ENCODE data around the gene KRTAP10-12. TPM values are rescaled to one million over a fixed set of nuclear protein-coding genes. Genes with fewer than 3 reads are reported as not detected.
"Not testable (repeated sequence)": the region's sequence is repeated elsewhere in the genome, so short reads cannot be mapped to it uniquely, and the experiment has no call there.

Gene KRTAP10-12
- total RNA-seq, 1 experiment from 2014 or later: not detected

DNA sequence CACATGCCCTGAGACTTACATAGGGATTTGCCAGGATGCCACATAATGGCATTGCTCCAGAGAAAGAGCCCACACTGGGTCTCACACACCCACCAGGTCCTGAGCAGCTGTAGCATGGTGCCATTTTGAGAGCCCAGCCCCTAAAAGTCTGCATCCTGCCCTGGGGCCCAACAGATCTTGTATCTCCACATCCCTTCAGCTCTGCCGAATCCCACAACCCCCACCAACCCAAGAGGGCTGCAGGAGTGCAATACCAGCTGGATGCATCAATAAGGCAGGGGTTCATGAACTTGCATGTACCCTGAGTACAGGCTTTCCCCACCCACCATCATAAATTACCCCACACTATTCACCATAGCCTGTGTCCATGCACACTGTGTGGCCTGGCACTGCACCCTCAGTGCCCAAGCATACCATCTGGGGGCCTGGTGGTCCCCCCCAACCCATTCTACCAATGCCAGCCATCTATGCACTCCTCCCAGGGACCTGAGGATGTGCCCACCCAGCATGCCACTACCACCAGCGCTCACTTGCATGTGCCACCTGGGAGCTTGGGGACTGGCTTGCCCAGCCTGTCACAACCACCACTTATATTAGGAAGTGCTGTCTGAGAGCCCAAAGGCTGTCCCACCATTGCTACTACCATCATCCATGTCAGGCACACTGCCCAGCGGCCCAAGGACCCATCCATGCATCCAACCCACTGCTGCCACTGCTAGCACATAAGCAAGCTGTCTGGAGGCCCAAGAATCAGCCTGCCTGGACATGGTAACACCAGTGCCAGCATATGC, 26.1 kb upstream of the KRTAP10-12 start:
- no peak for DNase-seq (ENCODE audit: low read depth)

DNA sequence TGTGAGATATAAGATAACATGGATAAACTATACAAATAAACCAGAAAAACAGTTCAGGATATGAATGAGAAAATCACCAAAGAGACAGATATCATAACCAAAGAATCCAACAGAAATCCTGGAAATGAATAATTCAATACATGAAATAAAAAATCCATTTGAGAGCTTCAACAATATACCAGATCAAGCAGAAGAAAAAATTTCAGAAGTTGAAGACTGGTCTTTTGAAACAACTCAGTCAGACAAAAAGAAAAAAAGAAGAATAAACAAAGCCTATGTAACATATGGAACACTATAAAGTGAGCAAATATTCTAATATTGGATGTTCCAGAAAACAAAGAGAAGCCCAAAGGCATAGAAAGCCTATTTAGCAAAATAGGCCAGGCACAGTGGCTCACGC, 25.1 kb upstream of the KRTAP10-12 start:
- no peak for DNase-seq (ENCODE audit: low read depth)

DNA sequence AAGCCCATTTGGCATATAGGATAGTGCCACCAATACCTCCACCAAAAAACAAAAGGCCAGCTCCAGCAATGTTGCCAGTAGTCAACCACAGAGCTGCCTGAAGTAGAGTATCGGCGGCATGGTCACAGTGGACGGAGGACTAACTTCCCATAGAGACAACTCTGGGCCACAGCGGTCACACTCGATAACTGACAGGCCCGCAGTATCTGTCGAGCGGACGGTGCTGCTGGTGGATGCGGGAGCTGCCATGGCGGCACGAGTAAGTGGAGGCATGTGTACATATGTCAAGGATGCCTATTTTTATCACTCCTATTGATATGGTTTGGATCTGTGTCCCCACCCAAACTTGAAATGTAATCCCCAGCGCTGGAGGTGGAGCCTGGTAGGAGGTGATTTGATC, 19.1 kb upstream of the KRTAP10-12 start:
- DNase-seq (ENCODE audit: low read depth): no peak

DNA sequence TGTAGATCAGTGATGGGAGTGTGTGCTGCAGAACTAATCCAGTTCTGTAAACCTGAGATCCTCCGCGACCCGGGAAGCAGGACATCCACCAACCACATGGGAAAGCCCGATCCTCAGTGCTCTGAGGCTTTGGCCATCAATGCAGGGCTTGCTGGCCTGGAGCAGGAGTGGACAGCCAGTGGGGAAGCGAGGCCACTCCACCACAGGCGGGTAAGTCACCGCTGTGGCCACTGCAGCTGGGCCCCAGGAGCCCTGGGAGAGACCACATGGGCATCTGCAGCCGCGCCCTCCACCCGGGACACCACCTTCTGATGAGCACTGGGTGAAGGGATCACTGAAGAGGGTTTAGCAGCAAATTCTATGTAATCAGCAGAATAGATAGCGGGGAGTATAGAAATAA, 15.8 kb upstream of the KRTAP10-12 start:
- no peak for DNase-seq (ENCODE audit: low read depth)

DNA sequence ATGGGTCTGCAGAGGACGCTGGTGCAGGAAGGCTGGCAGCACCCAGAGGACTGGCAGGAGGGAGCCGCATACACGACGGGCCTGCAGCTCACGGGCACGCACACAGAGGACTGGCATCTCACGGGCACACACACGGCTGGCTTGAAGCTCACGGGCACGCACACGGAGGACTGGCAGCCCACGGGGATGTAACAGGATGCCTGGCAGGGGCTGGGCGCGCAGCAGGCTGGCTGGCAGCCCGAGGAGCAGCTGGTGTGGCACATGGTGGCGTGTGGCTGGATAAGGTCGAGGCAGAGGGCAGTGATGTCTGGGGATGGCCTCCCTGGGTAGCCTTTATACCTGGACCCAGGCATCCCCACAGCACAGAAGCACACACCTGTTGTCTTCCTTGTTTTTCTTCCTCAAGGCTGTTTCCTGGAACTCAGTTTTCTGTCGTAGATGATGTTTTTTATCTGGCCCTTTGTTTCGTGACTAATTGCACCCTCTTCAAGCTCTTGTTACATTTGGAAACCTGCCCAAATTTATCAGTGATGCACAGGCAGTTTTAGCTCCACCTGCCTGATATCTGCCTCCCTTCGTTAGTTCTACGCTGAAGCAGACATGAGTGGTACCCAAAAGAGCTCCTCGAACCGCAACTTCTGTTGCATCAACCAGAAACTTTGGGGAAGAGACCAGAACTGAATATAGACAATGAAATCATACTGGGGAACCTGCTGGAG, 15.0 kb upstream of the KRTAP10-12 start, which contains the start of gene KRTAP12-1:
Gene KRTAP12-1, minus strand, starts transcription at position 303 of the 719 bp plus-strand sequence. Its CDS starts 40 bp downstream, at position 263.
- no peak for DNase-seq (ENCODE audit: low read depth)

DNA sequence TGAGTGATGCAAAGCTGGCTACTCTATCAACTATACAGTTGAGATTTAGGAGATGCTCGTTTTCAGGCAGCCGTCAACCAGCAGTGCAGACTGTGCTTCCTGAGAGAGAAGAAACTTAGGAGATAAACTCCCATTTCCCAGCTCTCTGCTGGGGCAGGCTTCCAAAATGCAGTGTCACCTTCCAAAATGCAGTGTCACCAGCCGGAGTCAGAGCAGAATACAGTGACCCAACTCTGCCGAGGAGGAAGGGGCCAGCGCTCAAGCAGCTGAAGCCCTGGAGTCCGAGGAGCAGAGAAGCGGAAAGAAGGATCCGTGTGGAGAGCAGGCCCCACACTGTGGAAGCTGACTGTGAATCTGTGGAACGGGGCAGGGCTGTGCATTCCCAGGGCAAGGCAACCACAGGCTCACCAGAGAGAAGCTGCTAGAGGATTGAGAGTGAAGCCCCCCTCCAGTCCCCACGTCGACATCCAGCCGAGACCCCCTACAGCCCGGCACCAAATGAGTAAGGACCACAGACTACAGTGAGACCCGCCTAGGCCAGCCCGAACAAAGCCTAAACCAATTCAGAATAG, 14.3 kb upstream of the KRTAP10-12 start:
- no peak for DNase-seq (ENCODE audit: low read depth)

DNA sequence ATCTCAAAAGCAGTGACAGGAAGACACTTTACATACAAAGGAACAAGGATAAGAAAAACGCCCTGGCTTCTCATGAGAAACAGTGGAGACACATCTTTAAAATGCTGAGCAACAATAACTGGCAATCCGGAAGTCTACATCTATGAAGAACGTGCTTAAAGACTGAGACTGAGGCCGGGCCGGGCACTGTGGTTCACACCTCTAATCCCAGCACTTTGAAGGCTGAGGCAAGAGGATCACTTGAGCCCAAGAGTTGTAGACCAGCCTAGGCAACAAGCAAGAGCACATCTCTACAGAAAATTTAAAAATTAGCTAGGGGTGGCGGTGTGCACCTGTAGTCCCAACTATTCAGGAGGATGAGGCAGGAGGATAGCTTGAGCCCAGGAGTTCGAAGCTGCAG, 12.9 kb upstream of the KRTAP10-12 start:
- DNase-seq (ENCODE audit: low read depth): no peak

DNA sequence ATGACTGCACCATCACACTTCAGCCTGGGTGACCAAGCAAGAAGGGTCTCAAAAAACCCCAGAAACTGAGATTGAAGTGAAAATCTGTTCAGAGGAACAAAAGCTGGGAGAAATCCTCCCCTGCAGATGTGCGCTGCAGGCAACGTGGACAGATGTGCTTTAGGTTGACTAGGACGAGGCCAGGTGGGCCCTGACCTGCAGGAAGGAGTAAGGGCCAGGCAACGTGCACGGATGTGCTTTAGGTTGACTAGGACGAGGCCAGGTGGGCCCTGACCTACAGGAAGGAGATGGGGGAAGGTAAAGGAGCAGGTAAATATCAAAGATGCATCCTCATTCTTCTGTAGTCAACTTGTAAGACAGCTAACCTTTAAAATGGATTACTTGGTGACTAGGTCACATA, 12.5 kb upstream of the KRTAP10-12 start:
- no peak for DNase-seq (ENCODE audit: low read depth)

DNA sequence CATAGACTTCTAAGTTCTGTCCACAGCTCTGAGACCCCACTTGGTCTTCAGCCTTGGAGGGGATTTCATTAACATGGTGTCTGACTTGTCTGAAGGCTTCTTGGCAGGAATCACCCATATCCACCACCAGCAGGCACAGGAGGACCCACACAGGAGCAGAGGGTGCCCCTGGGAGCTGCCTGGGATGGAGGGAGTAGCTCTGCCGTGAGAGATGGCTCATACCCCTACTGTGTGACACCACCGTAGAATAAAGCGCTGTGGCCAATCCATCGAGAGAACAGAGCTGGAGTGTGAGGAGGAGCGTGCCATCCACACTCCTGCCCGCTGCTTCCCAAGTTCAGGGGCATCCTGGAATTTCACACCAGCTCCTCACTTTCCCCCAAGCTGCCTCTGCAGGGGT, 11.9 kb upstream of the KRTAP10-12 start:
- not testable (repeated sequence) for DNase-seq (ENCODE audit: low read depth)

DNA sequence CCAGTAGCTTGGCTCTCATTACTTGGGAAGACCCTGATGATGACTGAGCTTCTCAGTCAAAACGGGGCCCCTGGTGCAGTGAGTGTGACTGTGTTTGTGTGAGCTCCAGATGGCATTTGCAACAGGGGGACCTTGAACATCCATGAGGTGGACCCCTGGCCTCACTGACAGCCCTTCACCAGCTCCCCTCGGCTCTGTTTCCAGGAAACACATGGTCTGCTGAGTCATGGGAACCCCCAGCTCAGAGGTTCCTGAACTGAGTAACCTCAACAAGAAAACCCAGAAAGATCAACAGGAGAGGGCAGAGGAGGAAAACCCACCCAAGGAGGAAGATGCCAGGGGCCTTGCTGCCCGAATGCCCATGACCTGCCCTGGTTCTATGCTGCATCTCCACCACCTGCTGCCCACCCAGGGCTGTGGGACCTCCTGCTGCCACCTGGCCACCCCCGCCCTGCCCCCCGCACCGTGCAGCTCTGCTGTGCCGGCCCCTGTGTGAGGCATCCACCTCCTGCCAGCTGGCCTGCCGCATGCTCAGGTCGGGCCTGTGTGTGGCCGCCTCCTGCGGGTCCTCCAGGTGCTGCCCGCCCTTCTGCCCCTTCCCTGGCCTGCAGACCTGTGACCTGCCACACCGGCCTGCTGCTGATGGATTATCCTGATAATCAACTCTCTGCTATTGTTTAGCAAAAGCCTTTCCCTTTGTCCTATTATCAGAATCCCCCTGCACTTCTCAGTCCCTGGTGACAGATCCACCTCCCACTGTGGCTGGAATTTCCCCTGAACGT, 10.8 kb upstream of the KRTAP10-12 start:
- DNase-seq (ENCODE audit: low read depth): no peak

DNA sequence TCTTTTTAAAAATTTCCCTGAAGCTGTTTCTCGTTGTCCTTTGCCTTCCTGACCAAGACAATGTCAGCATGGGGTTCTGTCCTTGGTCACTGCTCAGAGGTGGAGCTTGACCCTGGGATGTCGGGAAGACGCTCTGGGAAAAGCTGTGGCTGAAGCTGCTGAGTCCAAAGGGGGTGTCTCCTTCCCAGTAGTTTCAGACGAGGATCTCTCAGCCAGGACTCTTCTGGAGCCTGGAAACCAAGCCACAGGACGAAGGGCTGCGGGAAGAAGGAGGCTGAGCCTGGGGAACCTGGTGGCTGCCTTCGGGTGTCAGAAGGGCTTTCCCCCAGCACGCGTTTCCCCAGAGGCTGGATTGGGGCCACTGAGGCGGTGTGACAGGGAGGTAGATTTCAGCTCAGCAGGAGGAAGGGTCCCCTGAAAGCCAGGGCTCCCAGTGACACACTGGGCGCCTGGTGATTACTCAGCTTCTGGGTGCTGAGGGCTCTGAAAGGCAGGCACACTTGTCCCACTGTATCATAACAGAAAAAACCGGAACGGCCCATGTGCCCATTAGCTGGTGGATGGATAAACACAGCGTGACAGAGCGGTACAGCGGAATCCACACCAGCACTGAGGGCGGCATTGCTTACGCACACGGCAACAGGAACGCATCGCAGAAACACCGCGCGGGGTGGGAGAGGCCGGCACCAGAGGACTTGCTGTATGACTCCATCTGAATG, 10.0 kb upstream of the KRTAP10-12 start:
- no peak for DNase-seq (ENCODE audit: low read depth)

DNA sequence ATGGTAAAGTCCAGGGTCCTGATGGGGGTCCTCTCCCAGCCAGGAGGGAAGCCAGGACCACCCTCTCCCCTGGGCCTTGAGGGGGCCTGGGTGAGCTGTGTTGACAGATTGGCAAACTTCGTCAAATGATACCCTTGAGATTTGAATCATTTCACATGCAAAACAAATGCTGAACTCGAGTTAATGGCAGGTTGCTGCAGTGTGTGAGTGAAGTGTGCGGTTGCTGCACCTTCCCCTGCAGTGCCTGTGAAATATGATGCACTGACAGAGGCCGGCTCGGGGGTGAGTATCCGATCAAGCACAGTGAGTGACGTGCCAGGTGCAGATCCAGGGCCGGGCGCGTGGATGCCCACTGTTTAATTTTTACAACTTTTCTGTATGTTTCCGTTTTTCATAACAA, 9.3 kb upstream of the KRTAP10-12 start:
- peak; percentile 9 for DNase-seq (ENCODE audit: low read depth)

DNA sequence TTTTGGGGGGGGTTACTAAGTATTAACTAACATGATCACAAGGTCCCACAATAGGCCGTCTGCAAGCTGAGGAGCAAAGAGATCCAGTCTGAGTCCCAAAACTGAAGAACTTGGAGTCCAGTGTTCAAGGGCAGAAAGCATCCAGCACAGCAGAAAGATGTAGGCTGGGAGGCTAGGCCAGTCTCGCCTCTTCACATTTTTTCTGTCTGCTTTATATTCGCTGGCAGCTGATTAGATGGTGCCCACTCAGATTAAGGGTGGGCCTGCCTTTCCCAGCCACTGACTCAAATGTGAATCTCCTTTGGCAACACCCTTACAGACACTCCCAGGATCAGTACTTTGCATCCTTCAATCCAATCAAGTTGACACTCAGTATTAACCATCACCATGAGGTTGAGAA, 7.2 kb upstream of the KRTAP10-12 start:
- not testable (repeated sequence) for DNase-seq (ENCODE audit: low read depth)

DNA sequence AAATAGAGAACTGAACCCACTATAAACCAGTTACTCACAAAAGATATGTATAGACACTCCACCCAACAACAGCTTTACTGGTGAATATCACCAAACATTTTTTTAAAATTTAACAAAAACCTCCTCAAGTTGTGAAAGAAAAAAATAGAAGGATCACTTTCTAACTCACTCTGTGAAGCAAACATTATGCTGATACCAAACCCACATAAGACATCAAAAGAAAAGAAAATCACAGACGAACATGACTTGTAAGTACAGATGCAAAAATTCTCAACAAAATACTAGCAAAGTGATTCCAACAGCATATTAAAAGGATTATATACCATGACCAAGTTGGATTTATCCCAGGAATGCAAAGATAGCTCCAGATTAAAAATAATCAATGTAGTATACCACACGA, 5.3 kb upstream of the KRTAP10-12 start:
- no peak for DNase-seq (ENCODE audit: low read depth)

DNA sequence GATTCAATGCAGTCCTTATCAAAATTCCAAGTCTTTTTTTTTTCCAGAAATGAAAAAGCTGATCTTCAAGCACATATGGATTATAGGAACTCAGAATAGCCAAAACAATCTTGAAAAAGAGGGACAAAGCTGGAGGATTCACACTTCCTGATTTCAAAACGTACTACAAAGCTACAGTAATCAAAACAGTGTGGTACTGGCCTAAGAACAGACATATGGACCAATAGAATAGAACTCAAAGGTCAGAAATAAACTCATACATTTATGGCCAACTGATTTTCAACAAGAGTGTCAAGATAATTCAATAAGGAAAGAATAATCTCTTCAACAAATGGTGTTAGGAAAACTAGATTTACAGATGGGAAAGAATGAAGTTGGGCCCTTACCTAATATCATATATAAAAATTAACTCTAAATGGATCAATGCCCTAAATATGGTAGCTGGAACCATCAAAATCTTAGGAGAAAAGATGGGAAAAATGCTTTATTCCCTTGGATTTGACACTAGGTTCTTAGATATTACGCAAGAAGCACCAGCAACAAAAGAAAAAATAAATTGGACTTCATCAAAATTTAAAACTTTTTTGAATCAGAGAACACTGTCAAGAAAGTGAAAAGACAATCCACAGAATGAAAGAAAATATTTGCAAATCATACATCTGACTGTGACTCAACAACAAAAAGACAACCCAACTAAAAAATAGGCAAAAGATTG, 4.0 kb upstream of the KRTAP10-12 start:
- DNase-seq (ENCODE audit: low read depth): no peak

DNA sequence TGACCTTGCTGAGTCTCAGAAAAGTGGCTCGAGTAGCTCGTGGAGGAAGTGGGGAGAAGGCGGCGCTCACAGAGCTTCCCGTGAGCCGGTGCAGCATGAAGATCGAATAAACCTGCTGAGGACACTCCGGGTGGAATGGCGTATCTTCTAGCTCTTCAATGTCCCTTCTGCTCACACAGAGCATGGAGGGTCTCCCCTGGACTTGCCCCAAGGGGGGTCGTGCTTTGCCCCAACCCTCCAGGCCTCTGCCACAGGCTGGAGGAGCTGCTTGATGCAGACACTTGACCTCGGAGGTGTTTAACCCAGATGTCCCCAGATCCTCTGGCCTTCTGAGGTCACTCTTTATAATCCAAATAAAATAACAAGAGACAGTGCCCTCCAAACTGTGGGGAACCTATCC, 2.2 kb upstream of the KRTAP10-12 start:
- DNase-seq (ENCODE audit: low read depth): no peak

DNA sequence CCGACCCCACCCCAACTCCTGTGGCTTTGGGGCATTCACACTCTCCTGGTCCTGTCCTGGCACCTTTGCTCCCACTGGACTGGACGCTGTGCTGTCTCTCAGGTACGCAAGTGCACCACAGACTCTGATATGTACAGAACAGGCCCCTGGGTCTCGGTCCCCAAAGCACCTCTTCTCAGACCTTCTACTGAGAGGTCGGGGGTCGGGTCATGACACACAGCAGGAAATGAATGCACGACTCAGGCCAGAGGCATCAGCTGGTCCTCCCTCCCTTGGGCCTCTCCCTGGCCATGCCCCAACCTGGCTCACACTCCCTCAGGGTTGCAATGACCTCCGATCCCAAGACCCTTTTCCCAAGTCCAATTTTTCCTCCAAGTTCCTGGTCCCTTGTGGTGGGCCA, 1.8 kb upstream of the KRTAP10-12 start:
- DNase-seq (ENCODE audit: low read depth): no peak

DNA sequence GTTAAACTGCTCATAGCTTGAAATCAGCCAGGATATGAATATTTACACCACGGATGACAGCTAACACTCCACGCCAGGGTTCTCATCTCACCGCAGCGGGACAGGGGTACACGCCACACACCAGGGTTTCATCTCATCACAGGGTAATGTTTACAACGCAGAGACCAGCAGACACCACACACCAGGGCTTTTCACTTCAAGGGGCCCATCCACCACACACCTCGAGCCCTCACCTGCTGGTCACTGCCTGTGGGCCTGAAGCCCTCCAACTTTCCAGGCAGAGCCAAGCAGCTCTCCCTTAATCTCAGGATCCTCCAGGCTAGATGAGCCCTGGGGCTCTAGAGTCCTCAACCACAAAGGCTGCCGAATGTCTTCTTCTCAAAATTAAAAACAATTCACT, 1.3 kb upstream of the KRTAP10-12 start:
- DNase-seq (ENCODE audit: low read depth): no peak

DNA sequence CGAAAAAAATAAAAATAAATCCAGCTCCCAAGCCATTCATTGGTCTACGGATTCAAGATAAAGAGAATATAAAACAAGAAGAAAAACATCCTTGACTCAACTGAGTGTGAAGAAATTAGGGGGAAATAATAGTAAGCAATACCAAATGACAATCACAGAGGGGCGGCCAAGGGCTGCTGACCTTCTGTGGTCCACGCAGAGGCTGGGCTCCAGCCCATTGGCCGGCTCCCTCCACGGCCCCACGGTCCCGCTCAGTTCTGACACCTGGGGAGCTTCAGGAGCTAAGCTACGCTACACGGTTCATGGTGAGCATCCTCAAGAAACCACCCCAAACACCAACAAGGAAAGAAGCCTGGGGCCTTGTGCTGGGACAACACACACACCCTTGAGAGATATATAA, 400 bp upstream of the KRTAP10-12 start:
- no peak for DNase-seq (ENCODE audit: low read depth)

Measured in LHCN-M2 (cell line).